Measurements from ENCODE around the gene NET1.
"Not testable (repeated sequence)": the region's sequence is repeated elsewhere in the genome, so short reads cannot be mapped to it uniquely, and the experiment has no call there.

DNA sequence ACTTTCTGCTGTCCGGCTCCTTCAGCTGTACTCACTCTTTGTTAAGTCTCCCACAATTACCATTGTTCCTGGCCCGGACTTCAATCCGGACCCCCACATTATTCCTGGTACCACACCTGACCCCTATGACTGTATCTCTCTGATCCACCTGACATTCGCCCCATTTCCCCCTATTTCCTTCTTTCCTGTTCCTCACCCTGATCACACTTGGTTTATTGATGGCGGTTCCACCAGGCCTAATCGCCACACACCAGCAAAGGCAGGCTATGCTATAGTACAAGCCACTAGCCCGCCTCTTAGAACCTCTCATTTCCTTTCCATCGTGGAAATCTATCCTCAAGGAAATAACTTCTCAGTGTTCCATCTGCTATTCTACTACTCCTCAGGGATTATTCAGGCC, 62.7 kb downstream of the NET1 start:
- not testable (repeated sequence) for TF ChIP-seq CTCF, POLR2A (IDR thresholded peaks at IDR 0.05)

All from lower leg skin (tissue), 3 donors.